ENCODE measurements around the gene NOA1. TPM values are rescaled to one million over a fixed set of nuclear protein-coding genes. Genes with fewer than 3 reads are reported as not detected.

The NOA1 gene
- total and polyA plus RNA-seq, 2 of the 8 experiments (the other 6 are each of a cell fraction or from before 2014, with no cell fraction given): 24.3 to 28.1 TPM

DNA sequence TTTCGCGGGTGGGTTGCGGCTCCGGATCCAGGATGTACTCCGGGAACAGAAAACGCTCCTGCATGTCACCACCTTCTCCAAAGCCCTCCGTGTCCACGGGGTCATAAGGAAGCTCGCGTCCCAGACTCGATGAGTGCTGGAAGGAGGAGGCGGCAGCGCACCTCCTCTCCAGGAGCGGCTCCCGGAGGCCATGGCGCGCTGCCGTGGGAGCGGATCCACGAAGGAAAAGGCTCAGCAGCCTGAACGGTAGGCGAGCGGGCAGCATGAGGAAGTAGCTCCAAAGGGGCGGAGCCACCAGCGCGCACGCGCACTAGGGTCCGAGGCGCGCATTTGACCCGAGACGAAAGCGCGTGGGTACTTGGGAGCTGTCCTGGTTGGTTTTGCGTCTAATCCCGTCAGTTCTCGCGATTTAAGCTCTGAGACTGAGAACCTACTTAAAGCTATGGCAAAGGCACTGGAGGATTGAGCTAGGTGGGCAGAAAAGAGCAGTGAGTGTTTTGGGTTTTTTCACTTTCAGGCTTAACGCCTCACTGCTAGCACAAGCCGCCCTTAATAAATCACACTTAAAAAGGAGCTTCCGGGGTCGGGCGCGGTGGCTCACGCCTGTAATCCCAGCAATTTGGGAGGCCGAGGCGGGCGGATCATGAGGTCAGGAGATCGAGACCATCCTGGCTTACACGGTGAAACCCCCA lies at the start of gene NOA1 (continued):
- TF ChIP-seq CBX5 (IDR thresholded peaks at IDR 0.05; ENCODE audit: low read depth, low read length): no peak
- TF ChIP-seq EZH2 (IDR thresholded peaks at IDR 0.05; ENCODE audit: low read depth, low read length, severe bottlenecking): no peak
- TF ChIP-seq CREB1 (IDR thresholded peaks at IDR 0.05): peak; percentile 52; the same call in 1 of the 2 replicates
- TF ChIP-seq CBX8 (IDR thresholded peaks at IDR 0.05; ENCODE audit: borderline replicate concordance, low read depth, low read length): no peak
- TF ChIP-seq ZNF274 (IDR thresholded peaks at IDR 0.05; ENCODE audit: borderline replicate concordance, extremely low read depth, low read length): no peak
- TF ChIP-seq FOSL1 (IDR thresholded peaks at IDR 0.05; ENCODE audit: insufficient read depth, low read depth, low read length): no peak
- no peak for TF ChIP-seq SP2 (IDR thresholded peaks at IDR 0.05; ENCODE audit: low read length)
- no peak for TF ChIP-seq BCL11A (IDR thresholded peaks at IDR 0.05; ENCODE audit: low read depth in 2 of 2, low read length in 2 of 2)

Measured in H1 (cell line).